Left lung (tissue), 10 donors: ENCODE measurements around the gene BANK1. TPM values are rescaled to one million over a fixed set of nuclear protein-coding genes. Genes with fewer than 3 reads are reported as not detected.

Experiments used
- ATAC-seq: fragments of 200-7000 bp; cut with Tn5 transposase; one replicate; pipeline ENCODE4 v1.9.1; 2020; ENCODE audit warnings: moderate library complexity
- DNase-seq, 4 donors: peaks; one replicate each; pipeline ENCODE4 v3.0.0-alpha.2; 2013 to 2020
- H3K27ac ChIP-seq, 2 donors: fragments of 200-600 bp; sonication (generic) in 1 of 2; one replicate each; pipeline versions ENCODE4 v1.5.0 to v1.8.0; 2020 to 2021
- H3K27me3 ChIP-seq, 2 donors: fragments of 200-600 bp; sonication (generic) in 1 of 2; one replicate each; pipeline versions ENCODE4 v1.5.0 to v1.8.0; 2020 to 2021
- H3K36me3 ChIP-seq, 2 donors: fragments of 200-600 bp; sonication (generic) in 1 of 2; one replicate each; pipeline versions ENCODE4 v1.5.0 to v1.8.0; 2020 to 2021
- H3K4me1 ChIP-seq, 2 donors: fragments of 200-600 bp; one replicate each; pipeline ENCODE4 v1.8.0; 2021
- H3K4me3 ChIP-seq, 2 donors: fragments of 200-600 bp; sonication (generic) in 1 of 2; one replicate each; pipeline versions ENCODE4 v1.5.0 to v1.8.0; 2020 to 2021; ENCODE audit warnings: mild to moderate bottlenecking in 1 of 2
- H3K9me3 ChIP-seq, 2 donors: fragments of 200-600 bp; sonication (generic) in 1 of 2; one replicate each; pipeline versions ENCODE4 v1.5.0 to v1.8.0; 2020 to 2021
- intact Hi-C, 2 donors: fragments of 100-400 bp; cut with DNase I; formaldehyde crosslinking; loops; one replicate each; pipeline versions ENCODE4 v1.11.2 to v1.14.2; 2022
- polyA plus RNA-seq, 6 donors: library from polyadenylated mRNA; unstranded; fragments of 120-200 nt; gene quantifications; one replicate each; pipeline ENCODE4 v1.2.1, GENCODE V29; 2013; ENCODE audit not compliant: insufficient read length in 6 of 6
- total RNA-seq, 2 donors: library from RNA; stranded (reverse); fragmentation: NEBNext Ultra II Directional; extraction: Animal tissue kit (Norgen Biotek cat#: 25700); gene quantifications; one replicate each; pipeline ENCODE4 v1.2.1, GENCODE V29; 2021
- TF ChIP-seq, protein P1 (sequence below), 2 donors: fragments of 200-600 bp; sonication (generic) in 1 of 2; IDR thresholded peaks; one replicate each; pipeline versions ENCODE4 v1.5.0 to v1.8.0; 2021; ENCODE audit warnings: antibody characterized with exemption in 2 of 2
- donor health status: DM: no; HTN: yes; CAD: no.
- donor health status: DM: no; HTN: no; CAD: no.

The BANK1 gene
- total and polyA plus RNA-seq, 8 donors = 1.7 to 11.1 (median 2.4) TPM

DNA sequence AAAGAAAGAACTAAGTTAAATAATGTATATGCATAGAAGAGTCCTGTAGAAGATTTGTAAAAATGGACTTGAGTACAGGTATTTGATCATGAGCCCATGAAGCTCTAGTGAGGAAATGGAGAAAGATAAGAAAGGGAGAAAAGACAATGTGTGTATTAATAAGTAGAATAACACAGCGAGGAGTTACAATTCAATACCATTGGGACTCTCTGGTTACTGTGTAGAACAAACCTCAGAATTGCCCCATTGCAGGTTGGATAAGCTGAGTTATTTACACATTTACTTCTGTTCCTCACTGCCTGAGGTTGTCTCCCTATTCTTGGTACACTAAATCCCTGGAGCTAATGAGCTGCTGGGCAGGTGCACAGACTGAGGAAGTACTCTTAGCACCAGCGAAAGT is 33.3 kb downstream of the BANK1 start:
- H3K9me3 ChIP-seq = peaks cover 0 to 3% of the 10 kb centered on the region in 2 donors
- H3K27me3 ChIP-seq = no peaks in the 10 kb centered on the region
- H3K4me3 ChIP-seq = no peak overlapping the region
- H3K4me1 ChIP-seq = no peaks in the 10 kb centered on the region
- no peak overlapping the region for H3K27ac ChIP-seq
- intact Hi-C loops = no loop called here
- ATAC-seq (no peak), DNase-seq (no peak)
- H3K36me3 ChIP-seq = no peaks in the 10 kb centered on the region
- TF ChIP-seq, protein P1, sequence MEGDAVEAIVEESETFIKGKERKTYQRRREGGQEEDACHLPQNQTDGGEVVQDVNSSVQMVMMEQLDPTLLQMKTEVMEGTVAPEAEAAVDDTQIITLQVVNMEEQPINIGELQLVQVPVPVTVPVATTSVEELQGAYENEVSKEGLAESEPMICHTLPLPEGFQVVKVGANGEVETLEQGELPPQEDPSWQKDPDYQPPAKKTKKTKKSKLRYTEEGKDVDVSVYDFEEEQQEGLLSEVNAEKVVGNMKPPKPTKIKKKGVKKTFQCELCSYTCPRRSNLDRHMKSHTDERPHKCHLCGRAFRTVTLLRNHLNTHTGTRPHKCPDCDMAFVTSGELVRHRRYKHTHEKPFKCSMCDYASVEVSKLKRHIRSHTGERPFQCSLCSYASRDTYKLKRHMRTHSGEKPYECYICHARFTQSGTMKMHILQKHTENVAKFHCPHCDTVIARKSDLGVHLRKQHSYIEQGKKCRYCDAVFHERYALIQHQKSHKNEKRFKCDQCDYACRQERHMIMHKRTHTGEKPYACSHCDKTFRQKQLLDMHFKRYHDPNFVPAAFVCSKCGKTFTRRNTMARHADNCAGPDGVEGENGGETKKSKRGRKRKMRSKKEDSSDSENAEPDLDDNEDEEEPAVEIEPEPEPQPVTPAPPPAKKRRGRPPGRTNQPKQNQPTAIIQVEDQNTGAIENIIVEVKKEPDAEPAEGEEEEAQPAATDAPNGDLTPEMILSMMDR (IDR thresholded peaks at IDR 0.05) = no peak

DNA sequence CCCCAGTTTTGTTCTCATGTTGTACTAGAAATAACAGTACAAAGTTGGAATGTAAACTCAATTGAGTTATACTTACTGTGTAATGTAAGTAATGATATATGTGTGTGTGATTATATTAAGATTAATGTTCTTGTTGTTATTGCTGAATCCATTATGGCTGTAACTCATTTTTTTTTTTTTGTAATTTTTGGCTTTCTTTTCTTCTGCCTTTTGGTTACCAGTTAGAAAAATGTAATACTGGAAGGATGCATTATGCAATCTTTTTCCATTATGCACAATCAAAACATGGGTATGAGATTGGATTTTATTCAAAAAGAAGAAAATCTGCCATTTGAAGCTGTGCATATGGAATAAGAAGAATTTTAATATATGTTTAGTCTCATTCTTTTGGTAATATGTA is 34.0 kb downstream of the BANK1 start:
- Histone ChIP-seq H3K4me3 (no peak overlapping the region), H3K9me3 (peaks cover 0 to 3% of the 10 kb centered on the region in 2 donors), H3K27ac (no peak overlapping the region), H3K36me3 (no peaks in the 10 kb centered on the region), H3K27me3 (no peaks in the 10 kb centered on the region), H3K4me1 (no peaks in the 10 kb centered on the region)
- TF ChIP-seq, protein P1 (IDR thresholded peaks at IDR 0.05) = no peak
- ATAC-seq (no peak), DNase-seq (no peak)
- intact Hi-C loops = no loop called here

DNA sequence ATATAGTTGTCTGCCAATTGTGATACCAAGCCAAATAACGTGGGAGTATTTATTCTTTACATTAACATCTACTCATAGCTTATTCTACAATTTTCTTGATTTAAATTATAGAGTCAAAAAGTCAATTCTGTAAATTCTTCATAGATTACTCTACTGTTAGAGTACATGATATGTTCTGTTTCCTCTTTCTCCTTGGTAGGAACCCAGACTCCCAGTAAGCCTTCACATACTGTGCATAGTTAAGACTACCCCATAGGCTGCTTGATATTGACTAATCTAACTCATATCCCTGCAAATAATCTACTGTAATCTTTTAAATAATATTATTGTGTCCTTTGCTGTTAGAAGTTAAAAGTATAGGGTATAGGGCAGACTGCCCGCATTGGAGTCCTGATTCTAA is 35.4 kb downstream of the BANK1 start:
- no peaks in the 10 kb centered on the region for H3K4me1 ChIP-seq
- no peaks in the 10 kb centered on the region for H3K36me3 ChIP-seq
- TF ChIP-seq, protein P1 (IDR thresholded peaks at IDR 0.05) = no peak
- peaks cover 0 to 3% of the 10 kb centered on the region in 2 donors for H3K9me3 ChIP-seq
- H3K4me3 ChIP-seq = no peak overlapping the region
- H3K27ac ChIP-seq = no peak overlapping the region
- DNase-seq (no peak), ATAC-seq (no peak)
- intact Hi-C loops = no loop called here
- no peaks in the 10 kb centered on the region for H3K27me3 ChIP-seq

DNA sequence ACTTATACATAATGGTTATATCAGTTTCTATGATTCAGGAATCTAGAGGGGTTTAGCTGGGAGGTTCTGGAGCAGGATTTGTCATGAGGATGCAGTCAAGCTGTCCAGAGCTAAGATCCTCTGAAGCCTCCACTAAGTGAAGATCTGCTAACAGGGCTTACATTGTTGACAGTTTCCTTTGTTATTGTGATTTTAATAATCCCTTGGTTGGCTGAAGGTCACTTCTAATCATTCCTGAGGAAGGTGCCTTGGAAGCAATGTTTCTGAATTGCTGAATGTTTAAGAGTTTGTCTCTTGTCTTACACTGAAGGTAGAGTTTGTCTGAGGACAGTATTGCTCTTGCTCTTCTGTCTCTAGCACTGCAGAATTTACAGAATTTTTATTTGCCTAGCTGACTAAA is 41.3 kb downstream of the BANK1 start:
- Histone ChIP-seq H3K27ac (no peak overlapping the region), H3K36me3 (no peaks in the 10 kb centered on the region), H3K27me3 (no peaks in the 10 kb centered on the region), H3K4me3 (no peak overlapping the region), H3K9me3 (no peaks in the 10 kb centered on the region), H3K4me1 (peaks cover 4 to 23% of the 10 kb centered on the region in 2 donors)
- TF ChIP-seq, protein P1 (IDR thresholded peaks at IDR 0.05) = no peak
- intact Hi-C loops = no loop called here
- ATAC-seq = no peak
- no peak for DNase-seq

DNA sequence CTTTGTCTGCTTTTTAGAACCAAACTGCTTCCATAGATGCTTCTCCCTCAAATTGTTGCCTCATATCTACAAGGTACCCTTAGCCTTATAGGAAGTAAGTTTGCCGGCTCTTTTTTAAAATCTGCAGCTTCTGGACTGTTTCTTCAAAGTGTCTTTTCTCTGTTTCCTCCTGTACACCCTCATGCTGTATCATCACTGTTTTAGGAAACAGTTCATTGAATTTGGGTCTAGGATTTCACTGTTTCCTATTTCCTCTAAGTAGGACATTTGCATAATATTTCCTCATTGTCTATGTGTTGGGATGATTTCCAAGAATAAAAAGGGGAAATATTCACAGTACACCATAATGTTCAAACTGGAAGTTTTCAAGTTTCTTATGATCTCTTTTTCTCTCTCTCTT is 43.0 kb downstream of the BANK1 start:
- DNase-seq (no peak), ATAC-seq (peak; percentile 44)
- intact Hi-C loops = no loop called here

More for the DNA sequence above, 43.0 kb downstream of the BANK1 start:
- Histone ChIP-seq H3K27ac (no peak overlapping the region), H3K4me3 (no peak overlapping the region), H3K36me3 (no peaks in the 10 kb centered on the region), H3K27me3 (no peaks in the 10 kb centered on the region), H3K4me1 (peaks cover 4 to 23% of the 10 kb centered on the region in 2 donors), H3K9me3 (no peaks in the 10 kb centered on the region)
- TF ChIP-seq, protein P1 (IDR thresholded peaks at IDR 0.05) = no peak
